AG04450 (cell line): ENCODE results near the gene RAX2. TPM values are rescaled to one million over a fixed set of nuclear protein-coding genes. Genes with fewer than 3 reads are reported as not detected.

Experiments used
- CTCF ChIA-PET: fragments of 300-600, 350-600 bp; formaldehyde crosslinking; extraction: SDS; loops from one replicate; lab custom pipeline; 2022; ENCODE audit warnings: antibody characterized with exemption, inconsistent platforms; lab: Charles Lee
- POLR2A ChIA-PET: fragments of 350-600 bp; formaldehyde crosslinking; extraction: SDS; loops from one replicate; lab custom pipeline; 2021; ENCODE audit warnings: antibody characterized with exemption, inconsistent platforms; lab: Yijun Ruan, JAX
- DNase-seq: peaks from one replicate; pipeline ENCODE4 v3.0.0-alpha.2; 2011; ENCODE audit warnings: low read depth, low spot score
- H3K27ac ChIP-seq: one replicate; pipeline ENCODE4 v1.5.1; 2012; ENCODE audit warnings: low read depth, low read length, control low read depth
- H3K27me3 ChIP-seq: one replicate; pipeline ENCODE4 v1.6.0; 2012; ENCODE audit warnings: low read length; ENCODE audit not compliant: control insufficient read depth, insufficient read depth
- H3K4me3 ChIP-seq: 2 replicates; pipeline ENCODE4 v1.5.1; 2011; ENCODE audit warnings: mild to moderate bottlenecking, low read depth, low read length, control low read depth
- H3K9me3 ChIP-seq: 2 replicates; pipeline ENCODE4 v1.5.1; 2012; ENCODE audit warnings: low read length; ENCODE audit not compliant: control insufficient read depth, insufficient read depth
- polyA plus RNA-seq: library from polyadenylated mRNA; depleted of rRNA; stranded (reverse); fragments of >200 nt; gene quantifications from 2 replicates; pipeline ENCODE4 v1.2.3, GENCODE V29; 2011
- TF ChIP-seq, protein P1 (sequence below): IDR thresholded peaks from 2 replicates; pipeline ENCODE4 v1.5.1; 2011; ENCODE audit warnings: low read depth, low read length, control low read depth, inconsistent platforms

RAX2 gene
- polyA plus RNA-seq, 1 experiment = not detected

DNA sequence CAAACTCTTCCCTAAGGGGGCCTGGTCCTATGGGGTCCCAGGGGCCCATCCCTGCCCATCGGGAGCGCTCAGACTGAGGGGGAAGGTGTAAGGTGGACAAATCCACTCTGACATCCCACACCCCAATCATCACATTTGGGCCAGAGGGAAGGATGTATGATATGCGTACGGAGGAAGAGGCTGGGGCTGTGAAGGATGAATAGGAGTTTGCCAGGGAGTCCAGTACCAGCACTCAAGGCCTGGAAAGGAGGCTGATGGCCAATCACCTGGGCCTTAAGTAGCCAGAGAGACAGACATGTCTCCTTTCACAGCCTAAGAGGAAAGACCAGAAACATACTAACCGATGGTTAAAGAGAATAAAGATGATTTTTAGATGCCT is 48.9 kb downstream of the RAX2 start:
- TF ChIP-seq, protein P1, sequence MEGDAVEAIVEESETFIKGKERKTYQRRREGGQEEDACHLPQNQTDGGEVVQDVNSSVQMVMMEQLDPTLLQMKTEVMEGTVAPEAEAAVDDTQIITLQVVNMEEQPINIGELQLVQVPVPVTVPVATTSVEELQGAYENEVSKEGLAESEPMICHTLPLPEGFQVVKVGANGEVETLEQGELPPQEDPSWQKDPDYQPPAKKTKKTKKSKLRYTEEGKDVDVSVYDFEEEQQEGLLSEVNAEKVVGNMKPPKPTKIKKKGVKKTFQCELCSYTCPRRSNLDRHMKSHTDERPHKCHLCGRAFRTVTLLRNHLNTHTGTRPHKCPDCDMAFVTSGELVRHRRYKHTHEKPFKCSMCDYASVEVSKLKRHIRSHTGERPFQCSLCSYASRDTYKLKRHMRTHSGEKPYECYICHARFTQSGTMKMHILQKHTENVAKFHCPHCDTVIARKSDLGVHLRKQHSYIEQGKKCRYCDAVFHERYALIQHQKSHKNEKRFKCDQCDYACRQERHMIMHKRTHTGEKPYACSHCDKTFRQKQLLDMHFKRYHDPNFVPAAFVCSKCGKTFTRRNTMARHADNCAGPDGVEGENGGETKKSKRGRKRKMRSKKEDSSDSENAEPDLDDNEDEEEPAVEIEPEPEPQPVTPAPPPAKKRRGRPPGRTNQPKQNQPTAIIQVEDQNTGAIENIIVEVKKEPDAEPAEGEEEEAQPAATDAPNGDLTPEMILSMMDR = no peak
- CTCF ChIA-PET = no interaction called here
- H3K9me3 ChIP-seq = peaks cover 7% of the 10 kb centered on the region; the same call in 1 of the 2 replicates
- no peak overlapping the region for H3K4me3 ChIP-seq
- H3K27ac ChIP-seq = no peak overlapping the region
- POLR2A ChIA-PET = interaction anchor here (0.6 kb wide), 1 partner anchor 235 kb away, joined by 3 read pairs; no protein-coding TSS in a partner anchor
- peaks cover 27% of the 10 kb centered on the region for H3K27me3 ChIP-seq
- no peak for DNase-seq

- ChIA-PET POLR2A (no interaction called here), CTCF (no interaction called here)
- H3K27me3 ChIP-seq = peaks cover 27% of the 10 kb centered on the region
- DNase-seq = no peak
- H3K27ac ChIP-seq = no peak overlapping the region
- TF ChIP-seq, protein P1 = no peak
- peaks cover 7% of the 10 kb centered on the region; the same call in 1 of the 2 replicates for H3K9me3 ChIP-seq
- no peak overlapping the region for H3K4me3 ChIP-seq
Measured at GRCh38 chr19:3722443-3723109, 49.5 kb downstream of the RAX2 start.

DNA sequence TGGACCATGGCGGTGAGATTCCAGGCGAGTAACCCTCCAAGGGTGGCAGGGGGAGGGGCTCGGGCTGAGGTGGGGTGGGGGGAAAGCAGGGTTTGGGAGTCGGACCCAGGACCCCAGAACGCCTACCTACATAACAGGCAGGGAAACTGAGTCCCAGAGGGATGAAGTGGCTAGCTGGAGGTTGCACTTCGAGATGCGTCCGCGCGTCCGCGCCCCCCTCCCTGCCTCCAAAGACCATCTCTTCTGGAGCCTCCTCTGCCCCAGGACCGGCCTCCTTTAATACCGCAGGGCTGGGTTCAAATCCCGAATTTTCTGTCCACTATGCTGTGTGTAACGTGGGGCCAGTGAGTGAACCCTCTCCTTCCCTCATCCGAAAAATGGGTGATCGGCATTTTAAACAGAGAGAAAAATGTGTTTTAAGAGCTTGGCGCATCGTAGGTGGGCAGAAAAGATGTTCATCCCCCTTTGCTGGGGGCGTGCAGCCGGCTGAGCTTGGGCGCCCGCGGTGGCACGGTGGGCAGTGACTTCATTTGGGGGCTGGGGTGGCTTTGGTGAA is 50.1 kb downstream of the RAX2 start:
- peaks cover 27% of the 10 kb centered on the region for H3K27me3 ChIP-seq
- peaks cover 7% of the 10 kb centered on the region; the same call in 1 of the 2 replicates for H3K9me3 ChIP-seq
- POLR2A ChIA-PET = no interaction called here
- no peak overlapping the region for H3K4me3 ChIP-seq
- CTCF ChIA-PET = no interaction called here
- no peak overlapping the region for H3K27ac ChIP-seq
- TF ChIP-seq, protein P1 = no peak
- DNase-seq = no peak

DNA sequence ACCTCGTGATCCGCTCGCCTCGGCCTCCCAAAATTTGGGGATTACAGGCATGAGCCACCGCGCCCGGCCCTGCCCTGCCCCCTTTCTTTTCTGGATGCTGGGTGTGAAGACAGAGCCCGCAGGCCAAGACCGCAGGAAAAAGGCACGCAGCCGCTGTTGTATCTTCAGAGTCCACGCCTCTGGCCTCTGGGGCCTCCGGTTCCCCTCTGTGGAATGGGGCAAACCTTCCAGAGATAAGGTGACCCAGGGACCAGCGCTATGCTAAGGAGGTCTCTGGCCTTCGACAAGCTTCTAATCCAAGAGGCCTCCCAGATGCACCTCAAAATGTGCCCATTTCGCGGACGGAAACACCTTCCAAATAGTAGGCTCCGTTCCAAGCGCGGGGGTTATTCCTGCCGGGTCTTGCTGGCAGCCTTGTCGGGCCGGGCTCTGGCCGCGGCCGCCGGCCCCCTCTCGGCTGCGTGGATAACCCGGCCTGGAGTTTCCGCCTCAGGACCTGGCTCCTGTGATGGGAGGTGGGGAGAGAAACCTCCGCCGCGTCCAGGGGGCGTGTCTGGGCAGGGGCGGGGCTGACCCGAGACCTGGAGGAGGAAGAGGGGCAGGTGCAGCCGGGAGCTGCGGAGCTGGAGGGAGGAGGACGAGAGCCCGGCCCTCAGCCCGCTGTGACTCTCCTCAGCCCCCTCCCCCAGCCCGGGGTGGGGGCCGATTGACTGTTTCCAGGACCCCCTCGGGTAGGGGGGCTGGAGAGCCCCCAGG is 50.7 kb downstream of the RAX2 start:
- H3K4me3 ChIP-seq = no peak overlapping the region
- DNase-seq = peak; percentile 44
- POLR2A ChIA-PET = no interaction called here
- H3K27me3 ChIP-seq = peaks cover 27% of the 10 kb centered on the region
- H3K9me3 ChIP-seq = peaks cover 7% of the 10 kb centered on the region; the same call in 1 of the 2 replicates
- CTCF ChIA-PET = interaction anchor here (0.7 kb wide), 1 partner anchor 209 kb away, joined by 7 read pairs; no protein-coding TSS in a partner anchor
- TF ChIP-seq, protein P1 = no peak
- H3K27ac ChIP-seq = no peak overlapping the region
